Measurements from ENCODE around the gene LMBR1. TPM values are rescaled to one million over a fixed set of nuclear protein-coding genes. Genes with fewer than 3 reads are reported as not detected.

The LMBR1 gene
- total RNA-seq, 1 donor, result 53.0 TPM

DNA sequence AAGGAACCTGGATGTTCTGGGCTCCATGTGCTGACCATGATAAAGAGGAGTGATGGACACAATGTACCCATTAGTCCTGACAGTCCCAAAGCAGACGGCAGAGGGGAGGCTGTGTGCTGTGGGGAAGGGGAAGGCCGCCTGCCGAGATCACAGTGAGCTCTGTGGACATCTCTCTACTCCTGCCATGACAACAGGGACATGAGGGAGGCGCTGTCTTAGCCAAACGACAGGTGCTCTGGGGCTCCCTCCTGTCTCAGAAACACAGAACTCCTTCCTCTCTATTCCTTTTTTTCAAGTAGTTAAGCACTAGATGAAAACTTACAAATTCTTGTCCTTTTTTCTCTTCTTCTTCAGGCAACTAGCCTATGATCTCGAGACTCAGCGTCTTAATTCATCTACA is 139.4 kb downstream of the LMBR1 start:
- Histone ChIP-seq H3K4me1 (ENCODE audit: insufficient read depth, low read length) (no peaks in the 10 kb centered on the region), H3K9me3 (ENCODE audit: low read depth, low read length) (no peaks in the 10 kb centered on the region), H3K27me3 (ENCODE audit: insufficient read depth, low read length) (no peaks in the 10 kb centered on the region), H3K4me3 (ENCODE audit: low read length) (no peak overlapping the region)

GRCh38 chr7:156753229-156753560 is 139.8 kb downstream of the LMBR1 start:
- no peaks in the 10 kb centered on the region for H3K27me3 ChIP-seq (ENCODE audit: insufficient read depth, low read length)
- H3K4me3 ChIP-seq (ENCODE audit: low read length), result no peak overlapping the region
- no peaks in the 10 kb centered on the region for H3K4me1 ChIP-seq (ENCODE audit: insufficient read depth, low read length)
- H3K9me3 ChIP-seq (ENCODE audit: low read depth, low read length), result no peaks in the 10 kb centered on the region

DNA sequence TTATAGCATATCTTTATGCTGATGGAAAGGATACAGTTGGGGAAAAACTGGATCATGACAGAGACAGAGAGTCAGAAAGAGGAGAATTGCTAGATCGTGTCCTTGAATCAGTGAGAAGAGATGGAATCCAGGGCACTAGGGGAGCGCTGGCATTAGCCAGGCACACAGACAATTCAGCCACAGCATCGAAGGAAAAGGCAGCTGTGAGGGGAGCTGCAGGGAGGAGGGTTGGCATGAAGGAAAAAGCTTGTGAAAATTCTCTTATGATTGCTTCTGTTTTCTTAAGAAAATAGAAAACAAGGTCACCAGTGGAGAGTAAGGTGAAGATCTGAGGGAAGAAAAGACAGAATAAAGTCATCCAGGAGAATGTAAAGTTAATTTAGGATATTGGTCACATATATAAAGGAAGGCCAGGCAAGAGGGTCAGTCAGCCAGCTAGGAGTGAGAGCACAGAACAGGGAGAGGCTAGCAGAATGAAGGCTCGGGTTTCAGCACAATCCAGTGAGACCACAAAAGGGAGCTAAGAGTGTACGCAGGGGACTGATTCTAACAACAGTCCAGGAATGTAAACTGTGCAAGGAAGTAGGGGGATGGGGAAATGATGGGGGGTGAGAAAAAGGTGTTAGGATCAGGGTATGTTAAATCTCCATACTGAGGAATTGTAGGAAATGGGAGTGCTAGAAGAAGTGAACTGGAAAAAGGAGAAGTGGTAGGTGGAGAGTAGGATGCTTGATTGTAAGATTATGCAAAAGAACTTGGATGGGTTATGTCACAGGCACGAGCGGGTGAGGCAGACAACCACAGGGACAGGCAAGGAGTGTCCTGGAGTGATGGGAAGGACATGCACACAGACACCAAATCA is 140.4 kb downstream of the LMBR1 start:
- no peak overlapping the region for H3K4me3 ChIP-seq (ENCODE audit: low read length)
- no peaks in the 10 kb centered on the region for H3K9me3 ChIP-seq (ENCODE audit: low read depth, low read length)
- no peaks in the 10 kb centered on the region for H3K27me3 ChIP-seq (ENCODE audit: insufficient read depth, low read length)
- no peaks in the 10 kb centered on the region for H3K4me1 ChIP-seq (ENCODE audit: insufficient read depth, low read length)

- H3K4me1 ChIP-seq (ENCODE audit: insufficient read depth, low read length), result no peaks in the 10 kb centered on the region
These were observed 141.7 kb downstream of the LMBR1 start for GRCh38 chr7:156751319-156751718.

GRCh38 chr7:156747718-156748117 is 145.3 kb downstream of the LMBR1 start:
- Histone ChIP-seq H3K9me3 (ENCODE audit: low read depth, low read length) (no peaks in the 10 kb centered on the region), H3K27me3 (ENCODE audit: insufficient read depth, low read length) (no peaks in the 10 kb centered on the region), H3K4me1 (ENCODE audit: insufficient read depth, low read length) (no peaks in the 10 kb centered on the region), H3K4me3 (ENCODE audit: low read length) (no peak overlapping the region)

More at GRCh38 chr7:156751319-156751718, 141.7 kb downstream of the LMBR1 start:
- Histone ChIP-seq H3K4me3 (ENCODE audit: low read length) (no peak overlapping the region), H3K27me3 (ENCODE audit: insufficient read depth, low read length) (no peaks in the 10 kb centered on the region), H3K9me3 (ENCODE audit: low read depth, low read length) (no peaks in the 10 kb centered on the region)

DNA sequence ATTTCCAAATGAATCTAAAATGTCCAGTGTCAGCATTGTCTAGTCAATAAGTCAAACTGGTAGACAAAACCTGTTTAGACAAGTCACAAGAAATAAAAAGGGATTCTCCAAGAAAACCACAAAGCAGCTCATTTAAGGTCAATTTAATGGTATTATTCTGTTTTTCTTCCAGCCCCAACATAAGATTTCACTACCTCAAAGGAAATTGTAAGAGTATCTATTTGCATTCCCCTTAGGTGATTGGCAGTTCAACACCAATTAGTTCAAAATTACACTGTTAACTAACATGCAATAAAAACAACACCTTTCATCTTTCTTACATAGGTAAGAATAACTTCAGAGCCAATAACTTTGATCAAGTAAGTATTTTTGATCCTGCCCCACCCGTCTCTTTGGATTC is 146.1 kb downstream of the LMBR1 start:
- no peaks in the 10 kb centered on the region for H3K27me3 ChIP-seq (ENCODE audit: insufficient read depth, low read length)
- H3K4me3 ChIP-seq (ENCODE audit: low read length), result no peak overlapping the region
- no peaks in the 10 kb centered on the region for H3K9me3 ChIP-seq (ENCODE audit: low read depth, low read length)
- H3K4me1 ChIP-seq (ENCODE audit: insufficient read depth, low read length), result no peaks in the 10 kb centered on the region

DNA sequence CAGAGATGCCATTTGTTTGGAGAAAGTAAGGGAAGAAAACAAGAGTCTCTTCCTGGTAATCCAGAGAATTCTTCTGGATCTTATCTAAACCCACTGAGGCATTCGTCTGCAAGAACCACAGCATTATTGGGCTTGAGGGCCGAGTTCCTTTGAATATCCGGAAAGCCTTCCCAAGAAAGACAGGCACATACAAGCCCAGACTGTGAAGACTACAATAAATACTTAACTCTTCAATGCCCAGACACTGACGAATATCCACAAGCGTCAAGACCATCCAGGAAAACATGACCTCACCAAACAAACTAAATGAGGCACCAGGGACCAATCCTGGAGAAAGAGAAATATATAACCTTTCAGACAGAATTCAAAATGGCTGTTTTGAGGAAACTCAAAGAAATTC is 153.4 kb downstream of the LMBR1 start:
- Histone ChIP-seq H3K27me3 (ENCODE audit: insufficient read depth, low read length) (no peaks in the 10 kb centered on the region), H3K4me1 (ENCODE audit: insufficient read depth, low read length) (no peaks in the 10 kb centered on the region), H3K9me3 (ENCODE audit: low read depth, low read length) (no peaks in the 10 kb centered on the region), H3K4me3 (ENCODE audit: low read length) (no peak overlapping the region)

DNA sequence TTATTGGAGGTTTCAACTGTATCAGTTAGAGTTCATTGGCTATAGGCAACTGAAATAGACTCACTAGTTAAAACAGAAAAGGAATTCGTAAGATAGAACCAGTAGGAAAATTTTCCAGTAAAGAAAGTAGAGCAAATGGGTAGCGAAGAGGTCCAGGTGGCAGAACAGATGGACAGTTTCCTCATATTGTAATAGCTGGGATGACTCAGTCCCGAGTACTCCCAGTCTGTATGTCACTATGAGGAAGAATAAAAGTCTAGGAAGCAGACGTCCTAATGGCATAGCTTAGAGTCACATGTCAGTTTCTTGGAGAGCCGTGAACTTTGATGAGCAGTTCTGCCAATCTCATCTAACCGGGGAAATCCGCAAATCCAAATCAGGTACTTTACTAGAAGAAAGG is 157.1 kb downstream of the LMBR1 start:
- Histone ChIP-seq H3K4me3 (ENCODE audit: low read length) (no peak overlapping the region), H3K27me3 (ENCODE audit: insufficient read depth, low read length) (no peaks in the 10 kb centered on the region), H3K9me3 (ENCODE audit: low read depth, low read length) (peaks cover 10% of the 10 kb centered on the region), H3K4me1 (ENCODE audit: insufficient read depth, low read length) (no peaks in the 10 kb centered on the region)

- Histone ChIP-seq H3K4me3 (ENCODE audit: low read length) (no peak overlapping the region), H3K27me3 (ENCODE audit: insufficient read depth, low read length) (no peaks in the 10 kb centered on the region), H3K9me3 (ENCODE audit: low read depth, low read length) (peaks cover 10% of the 10 kb centered on the region), H3K4me1 (ENCODE audit: insufficient read depth, low read length) (no peaks in the 10 kb centered on the region)
These were observed 159.3 kb downstream of the LMBR1 start for GRCh38 chr7:156733638-156734037.

- Histone ChIP-seq H3K27me3 (ENCODE audit: insufficient read depth, low read length) (no peaks in the 10 kb centered on the region), H3K4me3 (ENCODE audit: low read length) (no peak overlapping the region), H3K4me1 (ENCODE audit: insufficient read depth, low read length) (no peaks in the 10 kb centered on the region), H3K9me3 (ENCODE audit: low read depth, low read length) (peaks cover 10% of the 10 kb centered on the region)
These were observed 160.8 kb downstream of the LMBR1 start for GRCh38 chr7:156732091-156732625.

DNA sequence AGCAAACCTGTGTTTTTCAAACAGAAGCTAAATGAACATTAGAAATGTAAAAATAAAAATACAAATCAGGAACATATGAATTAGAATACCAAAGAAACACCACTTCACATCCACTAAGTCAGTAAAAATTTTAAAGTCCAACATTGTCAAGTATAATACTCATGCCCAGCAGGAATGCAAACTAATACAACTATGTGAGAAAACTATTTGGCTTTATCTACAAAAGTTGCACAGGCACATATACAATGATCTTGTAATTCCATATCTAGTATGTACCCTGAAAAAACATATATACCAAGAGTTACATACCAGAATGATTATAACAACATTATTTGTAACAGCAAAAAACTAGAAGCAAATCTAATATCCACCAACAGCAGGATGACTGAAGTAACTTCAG is 161.3 kb downstream of the LMBR1 start:
- Histone ChIP-seq H3K9me3 (ENCODE audit: low read depth, low read length) (peaks cover 10% of the 10 kb centered on the region), H3K4me1 (ENCODE audit: insufficient read depth, low read length) (no peaks in the 10 kb centered on the region), H3K4me3 (ENCODE audit: low read length) (no peak overlapping the region), H3K27me3 (ENCODE audit: insufficient read depth, low read length) (no peaks in the 10 kb centered on the region)

GRCh38 chr7:156725936-156726335 is 167.0 kb downstream of the LMBR1 start:
- H3K4me1 ChIP-seq (ENCODE audit: insufficient read depth, low read length), result no peaks in the 10 kb centered on the region
- H3K9me3 ChIP-seq (ENCODE audit: low read depth, low read length), result no peaks in the 10 kb centered on the region
- no peaks in the 10 kb centered on the region for H3K27me3 ChIP-seq (ENCODE audit: insufficient read depth, low read length)
- H3K4me3 ChIP-seq (ENCODE audit: low read length), result no peak overlapping the region

GRCh38 chr7:156725073-156725472 is 167.9 kb downstream of the LMBR1 start:
- H3K4me1 ChIP-seq (ENCODE audit: insufficient read depth, low read length), result no peaks in the 10 kb centered on the region
- H3K27me3 ChIP-seq (ENCODE audit: insufficient read depth, low read length), result no peaks in the 10 kb centered on the region
- H3K9me3 ChIP-seq (ENCODE audit: low read depth, low read length), result no peaks in the 10 kb centered on the region
- no peak overlapping the region for H3K4me3 ChIP-seq (ENCODE audit: low read length)

GRCh38 chr7:156722043-156722826 is 170.7 kb downstream of the LMBR1 start:
- Histone ChIP-seq H3K4me3 (ENCODE audit: low read length) (no peak overlapping the region), H3K9me3 (ENCODE audit: low read depth, low read length) (no peaks in the 10 kb centered on the region), H3K27me3 (ENCODE audit: insufficient read depth, low read length) (no peaks in the 10 kb centered on the region), H3K4me1 (ENCODE audit: insufficient read depth, low read length) (no peaks in the 10 kb centered on the region)

- Histone ChIP-seq H3K9me3 (ENCODE audit: low read depth, low read length) (no peaks in the 10 kb centered on the region), H3K27me3 (ENCODE audit: insufficient read depth, low read length) (no peaks in the 10 kb centered on the region), H3K4me3 (ENCODE audit: low read length) (no peak overlapping the region), H3K4me1 (ENCODE audit: insufficient read depth, low read length) (no peaks in the 10 kb centered on the region)
These were observed 189.1 kb downstream of the LMBR1 start for GRCh38 chr7:156703773-156704482.
